Fibroblast of mammary gland (primary cell): ENCODE data around the gene MMP7.

Experiments
- DNase-seq: peaks from one replicate; pipeline ENCODE4 v3.0.0-alpha.2; 2010; ENCODE audit warnings: low read depth
- H3K4me3 ChIP-seq: 2 replicates; pipeline ENCODE4 v1.5.1; 2011; ENCODE audit warnings: low read depth, mild to moderate bottlenecking, low read length, moderate library complexity; ENCODE audit not compliant: control insufficient read depth
- CTCF ChIP-seq: conservative IDR thresholded peaks from 2 replicates; pipeline ENCODE4 v1.5.1; 2011; ENCODE audit warnings: low read depth, low read length, inconsistent platforms; ENCODE audit not compliant: control insufficient read depth, insufficient read depth

The MMP7 gene

GRCh38 chr11:102494216-102494615 lies 36.3 kb downstream of the MMP7 start:
- peak; percentile 81 for DNase-seq
- TF ChIP-seq CTCF = no peak
- no peak overlapping the region for H3K4me3 ChIP-seq

- DNase-seq = no peak
- no peak for TF ChIP-seq CTCF
- H3K4me3 ChIP-seq = no peak overlapping the region
Measured at GRCh38 chr11:102493524-102493923, 37.0 kb downstream of the MMP7 start.

GRCh38 chr11:102491969-102492368 lies 38.6 kb downstream of the MMP7 start:
- no peak overlapping the region for H3K4me3 ChIP-seq
- TF ChIP-seq CTCF = no peak
- no peak for DNase-seq

- DNase-seq = no peak
- TF ChIP-seq CTCF = no peak
- H3K4me3 ChIP-seq = no peak overlapping the region
Measured at GRCh38 chr11:102489186-102490145, 41.1 kb downstream of the MMP7 start.

GRCh38 chr11:102488208-102488607 lies 42.3 kb downstream of the MMP7 start:
- no peak overlapping the region for H3K4me3 ChIP-seq
- TF ChIP-seq CTCF = no peak
- no peak for DNase-seq

- no peak overlapping the region for H3K4me3 ChIP-seq
- DNase-seq = no peak
- no peak for TF ChIP-seq CTCF
Measured at GRCh38 chr11:102487214-102487613, 43.3 kb downstream of the MMP7 start.

GRCh38 chr11:102486584-102486983 lies 44.0 kb downstream of the MMP7 start:
- DNase-seq = no peak
- TF ChIP-seq CTCF = no peak
- no peak overlapping the region for H3K4me3 ChIP-seq
